SK-N-SH treated with all-trans-retinoic acid at 6 μM for 48 hours (cell line): ENCODE results near the gene RIMKLA.

ENCODE experiments used
- ATAC-seq: fragments of 200-7000 bp; cut with Tn5 transposase; 3 replicates; pipeline ENCODE4 v1.9.1; 2020; ENCODE audit warnings: mild to moderate bottlenecking, moderate library complexity
- ARNTL ChIP-seq: fragments of 450-650 bp; formaldehyde crosslinking; IDR thresholded peaks from 2 replicates; pipeline ENCODE4 v1.5.0; 2020; ENCODE audit warnings: low read depth, mild to moderate bottlenecking, moderate library complexity, borderline replicate concordance
- BACH2 ChIP-seq: fragments of 250-450 bp; sonication (Bioruptor Pico); IDR thresholded peaks from 2 replicates; pipeline ENCODE4 v1.9.0; 2021; ENCODE audit warnings: mild to moderate bottlenecking, borderline replicate concordance
- CREB5 ChIP-seq: fragments of 250-450 bp; sonication (Bioruptor Pico); IDR thresholded peaks from 2 replicates; pipeline ENCODE4 v1.5.1; 2020; ENCODE audit warnings: low read depth, mild to moderate bottlenecking, moderate library complexity
- CSDC2 ChIP-seq: fragments of 250-450 bp; sonication (Bioruptor Pico); IDR thresholded peaks from 2 replicates; pipeline ENCODE4 v1.5.0; 2020; ENCODE audit warnings: mild to moderate bottlenecking, moderate library complexity
- CSRNP3 ChIP-seq: fragments of 250-450 bp; sonication (Bioruptor Pico); IDR thresholded peaks from 2 replicates; pipeline ENCODE4 v1.5.1; 2021; ENCODE audit warnings: mild to moderate bottlenecking, moderate library complexity
- ESRRG ChIP-seq: fragments of 250-450 bp; sonication (Bioruptor Pico); IDR thresholded peaks from 2 replicates; pipeline ENCODE4 v1.6.1; 2021; ENCODE audit warnings: mild to moderate bottlenecking
- GLIS3 ChIP-seq: fragments of 250-450 bp; sonication (Bioruptor Pico); IDR thresholded peaks from 2 replicates; pipeline ENCODE4 v1.5.0; 2020; ENCODE audit warnings: mild to moderate bottlenecking, moderate library complexity
- ISL1 ChIP-seq: fragments of 250-450 bp; sonication (Bioruptor Pico); IDR thresholded peaks from 2 replicates; pipeline ENCODE4 v2.1.2; 2022; ENCODE audit warnings: mild to moderate bottlenecking, moderate library complexity
- PATZ1 ChIP-seq: fragments of 250-450 bp; sonication (Bioruptor Pico); IDR thresholded peaks from 2 replicates; pipeline ENCODE4 v1.8.0; 2020; ENCODE audit warnings: mild to moderate bottlenecking, moderate library complexity, borderline replicate concordance
- PPARA ChIP-seq: fragments of 250-450 bp; sonication (Bioruptor Pico); IDR thresholded peaks from 2 replicates; pipeline ENCODE4 v1.5.0; 2020; ENCODE audit warnings: mild to moderate bottlenecking, borderline replicate concordance
- RARB ChIP-seq: fragments of 250-450 bp; sonication (Bioruptor Pico); IDR thresholded peaks from 2 replicates; pipeline ENCODE4 v1.8.0; 2021; ENCODE audit warnings: mild to moderate bottlenecking, moderate library complexity
- SNAI2 ChIP-seq: fragments of 250-450 bp; sonication (Bioruptor Pico); IDR thresholded peaks from 2 replicates; pipeline ENCODE4 v1.5.0; 2020; ENCODE audit warnings: mild to moderate bottlenecking, moderate library complexity
- TCF4 ChIP-seq: fragments of 250-450 bp; sonication (Bioruptor Pico); IDR thresholded peaks from 2 replicates; pipeline ENCODE4 v1.8.0; 2021; ENCODE audit warnings: mild to moderate bottlenecking, moderate library complexity, borderline replicate concordance
- TOX ChIP-seq: fragments of 250-450 bp; sonication (Bioruptor Pico); IDR thresholded peaks from 2 replicates; pipeline ENCODE4 v1.8.0; 2021; ENCODE audit warnings: mild to moderate bottlenecking, moderate library complexity, borderline replicate concordance
- TSHZ2 ChIP-seq: fragments of 250-450 bp; sonication (Bioruptor Pico); IDR thresholded peaks from 2 replicates; pipeline ENCODE4 v1.5.0; 2020; ENCODE audit warnings: mild to moderate bottlenecking, moderate library complexity
- ZC3H10 ChIP-seq: fragments of 250-450 bp; sonication (Bioruptor Pico); IDR thresholded peaks from 2 replicates; pipeline ENCODE4 v1.5.1; 2021; ENCODE audit warnings: mild to moderate bottlenecking, moderate library complexity
- ZFP3 ChIP-seq: fragments of 250-450 bp; sonication (Bioruptor Pico); IDR thresholded peaks from 2 replicates; pipeline ENCODE4 v1.5.0; 2020; ENCODE audit warnings: mild to moderate bottlenecking, moderate library complexity
- ZFP30 ChIP-seq: fragments of 450-650 bp; formaldehyde crosslinking; IDR thresholded peaks from 2 replicates; pipeline ENCODE4 v1.5.0; 2022; ENCODE audit warnings: mild to moderate bottlenecking, moderate library complexity
- ZNF70 ChIP-seq: fragments of 450-650 bp; formaldehyde crosslinking; IDR thresholded peaks from 2 replicates; pipeline ENCODE4 v1.5.0; 2020; ENCODE audit warnings: mild to moderate bottlenecking, moderate library complexity
- ZNF8 ChIP-seq: fragments of 450-650 bp; formaldehyde crosslinking; IDR thresholded peaks from 2 replicates; pipeline ENCODE4 v1.5.0; 2020; ENCODE audit warnings: mild to moderate bottlenecking, moderate library complexity

RIMKLA gene

GRCh38 chr1:42335050-42335808 lies 45.4 kb upstream of the RIMKLA start, which contains the start of gene FOXJ3:
FOXJ3 (minus strand) TSS chr1:42335235; CDS start chr1:42311093, 24,142 bp downstream.
- ATAC-seq = peak; percentile 85
- no peak for TF ChIP-seq BACH2 (CRISPR knock-in tag)
- no peak for TF ChIP-seq TCF4 (CRISPR knock-in tag)
- no peak for TF ChIP-seq ISL1 (CRISPR knock-in tag)
- no peak for TF ChIP-seq SNAI2
- no peak for TF ChIP-seq ZNF8 (CRISPR knock-in tag)
- TF ChIP-seq CREB5 (CRISPR knock-in tag) = no peak
- TF ChIP-seq CSRNP3 (CRISPR knock-in tag) = no peak
- TF ChIP-seq ZFP30 = no peak
- TF ChIP-seq ARNTL (CRISPR knock-in tag) = no peak
- TF ChIP-seq TOX (CRISPR knock-in tag) = no peak
- no peak for TF ChIP-seq ZFP3 (CRISPR knock-in tag)
- no peak for TF ChIP-seq RARB
- TF ChIP-seq GLIS3 = no peak
- TF ChIP-seq ZNF70 (CRISPR knock-in tag) = no peak
- TF ChIP-seq, all 23 proteins: peak for 0

- TF ChIP-seq ZFP30 (no peak), PATZ1 (CRISPR knock-in tag) (no peak)
- peak; percentile 18; the same call in 2 of the 3 replicates for ATAC-seq
Measured at GRCh38 chr1:42335809-42336518, 44.6 kb upstream of the RIMKLA start.

- ATAC-seq = no peak
- no peak for TF ChIP-seq ISL1 (CRISPR knock-in tag)
- TF ChIP-seq SNAI2 = no peak
- TF ChIP-seq PPARA = no peak
- no peak for TF ChIP-seq TCF4 (CRISPR knock-in tag)
- TF ChIP-seq CSDC2 (CRISPR knock-in tag) = no peak
Measured at GRCh38 chr1:42336978-42337377, 43.6 kb upstream of the RIMKLA start.

- TF ChIP-seq ZNF8 (CRISPR knock-in tag) (no peak), ZFP30 (no peak), TOX (CRISPR knock-in tag) (no peak), ESRRG (CRISPR knock-in tag) (no peak), ISL1 (CRISPR knock-in tag) (no peak), ZC3H10 (no peak)
- no peak for ATAC-seq
Measured at GRCh38 chr1:42340093-42340492, 40.5 kb upstream of the RIMKLA start.

- ATAC-seq = no peak
- TF ChIP-seq ARNTL (CRISPR knock-in tag) (no peak), GLIS3 (no peak), ZFP3 (CRISPR knock-in tag) (no peak), ZNF8 (CRISPR knock-in tag) (no peak), PPARA (no peak), ZC3H10 (no peak), TSHZ2 (CRISPR knock-in tag) (no peak)
Measured at GRCh38 chr1:42340901-42341300, 39.7 kb upstream of the RIMKLA start.
